Measurements from ENCODE around the gene PBX1. TPM values are rescaled to one million over a fixed set of nuclear protein-coding genes. Genes with fewer than 3 reads are reported as not detected.

PBX1 gene
- total RNA-seq, 1 donor from 2014 or later = 37.4 TPM

GRCh38 chr1:164719676-164720439, 160.9 kb downstream of the PBX1 start:
- Histone ChIP-seq H3K9me3 (no peaks in the 10 kb centered on the region), H3K27ac (no peak overlapping the region), H3K4me3 (no peak overlapping the region), H3K4me1 (peaks cover 0 to 26% of the 10 kb centered on the region in 2 donors), H3K27me3 (no peaks in the 10 kb centered on the region), H3K36me3 (no peaks in the 10 kb centered on the region)
- DNase-seq (ENCODE audit: low spot score in 2 of 2) = no peak
- no peak for TF ChIP-seq CTCF (IDR thresholded peaks at IDR 0.05)
- intact Hi-C loops (cut with DNase I) = loop anchor here (5.0 kb wide), 1 partner anchor 52 kb away; no protein-coding TSS in a partner anchor

GRCh38 chr1:164720440-164721227, 161.7 kb downstream of the PBX1 start:
- Histone ChIP-seq H3K4me3 (no peak overlapping the region), H3K27ac (no peak overlapping the region), H3K4me1 (peaks cover 0 to 30% of the 10 kb centered on the region in 2 donors), H3K9me3 (no peaks in the 10 kb centered on the region), H3K27me3 (no peaks in the 10 kb centered on the region), H3K36me3 (no peaks in the 10 kb centered on the region)
- no peak for TF ChIP-seq CTCF (IDR thresholded peaks at IDR 0.05)
- no peak for DNase-seq (ENCODE audit: low spot score in 2 of 2)
- intact Hi-C loops (cut with DNase I) = loop anchor here (5.0 kb wide), 1 partner anchor 52 kb away; no protein-coding TSS in a partner anchor

GRCh38 chr1:164721228-164721496, 162.2 kb downstream of the PBX1 start:
- intact Hi-C loops (cut with DNase I) = loop anchor here (5.0 kb wide), 1 partner anchor 51 kb away; no protein-coding TSS in a partner anchor
- H3K27ac ChIP-seq = no peak overlapping the region
- no peaks in the 10 kb centered on the region for H3K36me3 ChIP-seq
- no peak overlapping the region for H3K4me3 ChIP-seq
- no peaks in the 10 kb centered on the region for H3K9me3 ChIP-seq
- H3K27me3 ChIP-seq = no peaks in the 10 kb centered on the region
- no peak for TF ChIP-seq CTCF (IDR thresholded peaks at IDR 0.05)
- DNase-seq (ENCODE audit: low spot score in 2 of 2) = no peak
- peaks cover 0 to 32% of the 10 kb centered on the region in 2 donors for H3K4me1 ChIP-seq

- peaks cover 0 to 38% of the 10 kb centered on the region in 2 donors for H3K4me1 ChIP-seq
- peak overlapping the region in 1 of 2 donors; percentile 31 for H3K27ac ChIP-seq
Observed at GRCh38 chr1:164723296-164723798, 164.4 kb downstream of the PBX1 start.

GRCh38 chr1:164725401-164725800, 166.4 kb downstream of the PBX1 start:
- intact Hi-C loops (cut with DNase I) = no loop called here
- Histone ChIP-seq H3K9me3 (no peaks in the 10 kb centered on the region), H3K27me3 (no peaks in the 10 kb centered on the region), H3K4me3 (no peak overlapping the region), H3K4me1 (peaks cover 0 to 34% of the 10 kb centered on the region in 2 donors), H3K36me3 (no peaks in the 10 kb centered on the region), H3K27ac (no peak overlapping the region)
- TF ChIP-seq CTCF (IDR thresholded peaks at IDR 0.05) = no peak
- DNase-seq (ENCODE audit: low spot score in 2 of 2) = no peak

More at GRCh38 chr1:164723296-164723798, 164.4 kb downstream of the PBX1 start:
- Histone ChIP-seq H3K36me3 (no peaks in the 10 kb centered on the region), H3K27me3 (no peaks in the 10 kb centered on the region), H3K9me3 (no peaks in the 10 kb centered on the region), H3K4me3 (no peak overlapping the region)
- no peak for TF ChIP-seq CTCF (IDR thresholded peaks at IDR 0.05)
- intact Hi-C loops (cut with DNase I) = loop anchor here (5.0 kb wide), 1 partner anchor 49 kb away; no protein-coding TSS in a partner anchor
- no peak for DNase-seq (ENCODE audit: low spot score in 2 of 2)

Data from ascending aorta (tissue), 2 donors.